Erythroblast (primary cell): ENCODE data around the gene ST6GALNAC4.

Experiments used
- GATA1 ChIP-seq: IDR thresholded peaks from 2 replicates; pipeline ENCODE4 v1.6.1; 2011; ENCODE audit warnings: low read depth, mild to moderate bottlenecking, control low read depth, low read length, moderate library complexity
- POLR2A ChIP-seq: IDR thresholded peaks from 2 replicates; pipeline ENCODE4 v1.6.1; 2011; ENCODE audit warnings: mild to moderate bottlenecking, low read length

DNA sequence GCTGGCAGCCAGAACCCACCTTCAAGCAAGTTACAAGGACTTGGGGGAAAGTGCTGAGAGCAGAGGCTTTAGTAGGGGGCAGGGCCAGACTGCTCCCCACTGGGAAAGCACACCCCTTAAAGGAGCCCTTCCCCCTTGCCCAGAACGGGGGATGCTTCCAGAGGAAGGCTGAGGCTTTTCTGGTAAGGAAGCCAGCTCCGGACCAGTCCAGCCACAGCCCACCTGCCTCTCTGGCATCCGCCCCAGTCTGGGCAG is 25.0 kb upstream of the ST6GALNAC4 start:
- TF ChIP-seq POLR2A (no peak), GATA1 (no peak)
